WI38 (cell line): ENCODE data around the gene CPLANE2.

Source experiments
- H3K4me3 ChIP-seq: 2 replicates; pipeline ENCODE4 v1.5.1; 2011; ENCODE audit warnings: low read depth, mild to moderate bottlenecking, control low read depth, low read length
- TF ChIP-seq, protein P1 (sequence below): IDR thresholded peaks from 2 replicates; pipeline ENCODE4 v1.5.1; 2012; ENCODE audit warnings: low read depth, mild to moderate bottlenecking, control low read depth, low read length

CPLANE2 gene

DNA sequence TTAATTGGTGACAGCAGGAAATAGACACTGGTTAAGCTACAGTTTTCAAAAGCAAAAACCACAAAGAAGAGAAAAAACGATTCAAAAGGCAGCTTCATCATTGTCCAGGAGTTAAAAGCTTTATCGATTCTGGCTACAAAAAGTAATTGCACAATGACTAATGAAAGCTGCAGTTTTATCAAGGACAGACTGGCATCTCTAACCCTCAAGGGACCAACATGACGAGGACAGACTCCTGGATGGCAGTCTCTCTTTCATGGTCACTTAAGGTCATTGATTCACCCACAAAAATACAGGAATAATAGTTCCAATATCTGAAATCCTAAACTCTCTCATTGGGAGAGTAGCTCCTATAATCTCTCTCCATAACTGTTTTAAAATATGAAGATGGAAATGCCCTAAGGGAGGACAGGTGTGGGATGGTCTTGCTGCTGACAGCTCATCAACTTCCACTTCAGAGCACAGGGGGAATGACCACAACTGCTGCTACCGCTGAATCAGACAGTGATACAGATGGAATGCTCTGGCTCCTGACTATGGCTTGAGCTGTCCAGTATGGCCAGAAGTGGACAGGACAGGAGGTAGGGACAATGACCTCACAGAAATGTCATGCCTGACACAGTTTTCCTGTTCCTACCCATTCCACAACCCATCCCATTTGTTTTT is 17.4 kb upstream of the CPLANE2 start:
- TF ChIP-seq, protein P1, sequence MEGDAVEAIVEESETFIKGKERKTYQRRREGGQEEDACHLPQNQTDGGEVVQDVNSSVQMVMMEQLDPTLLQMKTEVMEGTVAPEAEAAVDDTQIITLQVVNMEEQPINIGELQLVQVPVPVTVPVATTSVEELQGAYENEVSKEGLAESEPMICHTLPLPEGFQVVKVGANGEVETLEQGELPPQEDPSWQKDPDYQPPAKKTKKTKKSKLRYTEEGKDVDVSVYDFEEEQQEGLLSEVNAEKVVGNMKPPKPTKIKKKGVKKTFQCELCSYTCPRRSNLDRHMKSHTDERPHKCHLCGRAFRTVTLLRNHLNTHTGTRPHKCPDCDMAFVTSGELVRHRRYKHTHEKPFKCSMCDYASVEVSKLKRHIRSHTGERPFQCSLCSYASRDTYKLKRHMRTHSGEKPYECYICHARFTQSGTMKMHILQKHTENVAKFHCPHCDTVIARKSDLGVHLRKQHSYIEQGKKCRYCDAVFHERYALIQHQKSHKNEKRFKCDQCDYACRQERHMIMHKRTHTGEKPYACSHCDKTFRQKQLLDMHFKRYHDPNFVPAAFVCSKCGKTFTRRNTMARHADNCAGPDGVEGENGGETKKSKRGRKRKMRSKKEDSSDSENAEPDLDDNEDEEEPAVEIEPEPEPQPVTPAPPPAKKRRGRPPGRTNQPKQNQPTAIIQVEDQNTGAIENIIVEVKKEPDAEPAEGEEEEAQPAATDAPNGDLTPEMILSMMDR: no peak
- H3K4me3 ChIP-seq: no peak overlapping the region

DNA sequence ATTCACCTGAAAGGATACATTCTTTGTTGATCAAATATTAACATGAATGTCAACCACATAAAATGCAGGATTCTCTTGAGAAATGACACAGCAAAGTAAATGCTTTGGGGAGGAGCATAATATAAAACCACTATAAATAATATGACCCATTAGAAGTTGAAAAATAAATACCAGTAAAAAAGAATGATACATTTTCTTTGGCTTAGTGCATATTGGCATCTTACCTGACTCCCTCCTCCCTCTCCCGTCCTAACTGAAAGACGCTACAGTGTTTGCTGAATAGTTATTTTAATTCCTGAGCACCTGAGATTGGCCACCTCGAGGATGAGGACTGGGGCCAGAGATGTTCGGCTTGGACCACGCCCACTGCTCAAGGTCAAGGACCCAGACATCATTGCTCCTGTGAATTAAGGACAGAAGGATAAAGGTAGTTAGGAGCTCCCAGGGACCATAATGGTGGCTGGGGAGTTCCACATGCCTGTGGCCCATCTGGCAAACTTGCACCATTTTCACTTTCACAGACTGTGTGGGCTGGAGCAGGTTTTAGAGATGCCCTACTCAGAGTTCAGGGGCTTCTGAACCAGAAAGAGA is 16.4 kb upstream of the CPLANE2 start:
- TF ChIP-seq, protein P1: no peak
- no peak overlapping the region for H3K4me3 ChIP-seq

DNA sequence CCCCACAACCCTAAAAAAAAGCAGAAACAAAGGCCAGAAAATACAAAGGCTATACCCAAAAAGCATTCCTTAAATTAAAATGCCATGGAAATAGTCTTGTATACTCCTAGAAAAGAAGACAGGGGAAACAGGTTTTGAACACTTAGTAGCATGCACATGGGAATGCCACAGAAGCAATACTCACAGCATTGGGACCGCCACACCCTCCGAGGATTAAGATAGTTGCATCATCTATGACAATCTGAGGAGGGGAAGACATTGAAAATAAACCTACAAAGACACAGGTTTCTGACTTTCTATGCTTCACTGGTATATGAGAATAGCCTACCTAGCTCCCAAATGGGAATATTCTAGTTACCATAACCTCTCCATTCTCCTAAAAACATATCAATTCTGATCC is 15.9 kb upstream of the CPLANE2 start:
- TF ChIP-seq, protein P1: no peak

DNA sequence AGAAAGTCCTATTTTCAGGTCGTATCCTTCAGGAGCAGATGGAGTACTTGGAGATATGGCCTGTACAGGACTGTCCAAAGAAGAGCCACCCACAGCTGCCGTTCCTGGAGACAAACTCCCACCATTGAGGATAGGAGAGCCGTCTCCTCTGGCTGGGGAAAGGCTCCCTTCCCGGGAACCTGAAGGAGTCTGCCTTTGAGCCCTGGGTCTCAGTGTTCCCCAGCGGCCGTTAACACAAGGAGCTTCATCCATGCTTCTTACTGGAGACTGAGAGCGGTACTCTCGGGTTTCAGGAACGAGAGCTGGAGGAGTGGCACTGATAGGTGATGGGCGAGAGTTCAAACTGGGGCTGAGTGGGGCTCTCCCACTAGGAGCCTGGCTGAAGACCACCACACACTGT is 14.4 kb upstream of the CPLANE2 start:
- H3K4me3 ChIP-seq: no peak overlapping the region
- TF ChIP-seq, protein P1: no peak

More for the DNA sequence above, 15.9 kb upstream of the CPLANE2 start:
- H3K4me3 ChIP-seq: no peak overlapping the region

DNA sequence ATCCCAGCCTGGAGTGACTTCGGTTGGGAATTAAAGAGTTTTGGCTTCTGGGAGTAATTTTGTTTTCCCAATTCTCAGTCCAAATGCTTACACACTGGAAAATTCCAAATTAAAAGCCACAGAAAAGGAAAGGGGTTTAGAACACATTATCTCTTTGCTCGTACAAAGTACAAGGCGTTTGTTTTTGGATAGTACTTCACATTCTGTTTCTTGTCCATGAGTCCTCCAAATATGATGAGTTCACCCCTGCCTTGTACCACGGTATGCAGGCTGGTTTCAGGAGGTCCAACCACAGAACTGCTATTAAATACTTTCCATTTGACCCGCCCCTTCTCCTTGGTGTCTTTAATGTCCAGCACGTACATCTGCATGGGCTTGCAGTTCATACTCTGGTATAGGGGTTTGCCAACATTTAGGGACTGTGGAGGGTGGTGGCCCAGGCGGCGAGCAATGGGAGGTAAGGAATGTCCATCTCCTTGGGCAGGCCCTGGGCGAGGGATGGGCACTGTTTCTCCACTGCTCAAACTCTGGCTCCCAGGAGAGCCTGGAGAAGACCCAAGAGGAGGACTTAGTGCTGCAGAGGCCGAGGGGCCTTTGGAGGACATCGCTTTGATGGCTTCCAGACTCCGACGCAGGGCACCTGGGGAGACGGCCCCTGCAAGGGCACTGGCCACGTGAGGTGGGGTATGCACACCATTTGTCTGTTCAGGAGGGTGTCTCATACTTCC is 13.7 kb upstream of the CPLANE2 start:
- H3K4me3 ChIP-seq: no peak overlapping the region
- TF ChIP-seq, protein P1: no peak

DNA sequence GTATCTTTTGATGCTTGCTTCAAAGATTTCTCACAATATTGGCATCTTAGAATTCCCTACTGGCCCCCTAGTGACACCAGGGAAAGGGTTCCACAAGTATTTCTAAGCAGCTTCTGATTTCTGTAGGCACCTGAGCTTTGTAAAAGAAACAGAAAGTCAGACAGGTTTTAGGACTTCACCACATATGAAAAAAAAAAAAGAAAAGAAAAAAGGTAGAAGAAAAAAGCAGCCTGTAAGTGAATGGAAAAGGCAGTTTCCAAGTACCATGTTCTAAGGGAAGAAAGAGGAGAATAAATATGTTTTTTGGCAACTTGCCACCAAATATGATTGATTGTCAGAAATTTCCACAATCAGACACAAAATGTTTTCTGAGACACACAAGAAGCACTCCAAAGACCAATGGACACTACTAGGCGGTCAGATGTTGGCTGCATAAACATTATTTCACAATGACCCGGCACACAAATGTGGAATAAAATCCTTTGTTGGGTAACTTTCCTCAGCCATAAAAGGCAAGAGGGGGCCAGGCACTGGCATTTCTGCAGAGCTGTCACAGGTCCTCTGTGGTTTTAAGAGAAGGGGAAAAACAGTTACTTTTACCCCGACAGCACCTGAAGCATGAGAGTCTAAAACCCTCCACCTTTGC is 12.7 kb upstream of the CPLANE2 start:
- H3K4me3 ChIP-seq: no peak overlapping the region
- TF ChIP-seq, protein P1: no peak
